ENCODE results near the gene SPEM3. TPM values are rescaled to one million over a fixed set of nuclear protein-coding genes. Genes with fewer than 3 reads are reported as not detected.

The SPEM3 gene
- total and polyA plus RNA-seq, 2 of the 13 experiments (the other 11 are each of a cell fraction or from before 2014, with no cell fraction given), result not detected

- Histone ChIP-seq H3K79me2 (ENCODE audit: insufficient read depth, low read length) (no peaks in the 10 kb centered on the region), H3K36me3 (replicated peaks in 1 of 2; ENCODE audit: control insufficient read depth in 1 of 2, insufficient read depth in 2 of 2, low read length in 2 of 2) (no peaks in the 10 kb centered on the region), H3K4me1 (ENCODE audit: insufficient read depth, low read length) (peaks cover 21% of the 10 kb centered on the region), H4K20me1 (ENCODE audit: insufficient read depth, low read length) (no peaks in the 10 kb centered on the region), H3K4me2 (ENCODE audit: low read depth, low read length) (no peak overlapping the region), H2AFZ (ENCODE audit: low read length) (no peak overlapping the region), H3K4me3 (replicated peaks in 1 of 3; ENCODE audit: insufficient read depth in 1 of 3, low read depth in 2 of 3, low read length in 3 of 3) (no peak overlapping the region), H3K27ac (ENCODE audit: extremely low read length, insufficient read depth, low read length) (no peak overlapping the region), H3K9ac (ENCODE audit: insufficient read depth, low read depth, low read length) (no peak overlapping the region), H3K9me3 (ENCODE audit: low read length) (peaks cover 4% of the 10 kb centered on the region; the same call in 1 of the 2 replicates), H3K27me3 (ENCODE audit: control insufficient read depth in 1 of 2, insufficient read depth in 2 of 2, low read length in 2 of 2) (peaks cover 0 to 7% of the 10 kb centered on the region in 2 experiments; a peak in 1 of 5 replicates)
- no TSS peak for BruUV-seq (replicated peaks)
- ChIA-PET POLR2A (interaction anchor here (1.6 kb wide), 1 partner anchor 21 kb away, joined by 4 read pairs; the partner anchor contains the start of gene TMEM256), CTCF (ENCODE audit: low intra/inter-chr PET ratio, low total read pairs) (no interaction called here)
- intact Hi-C loops (cut with micrococcal nuclease; ENCODE audit: unreplicated experiment) (no loop called here), in situ Hi-C loops (cut with HindIII; ENCODE audit: extremely low pct_ligation_motif_present, low pct_unique_long_range_greater_than_20kb) (no loop called here)
- FAIRE-seq, result no peak
- no peak for ATAC-seq
- DNase-seq (ENCODE audit: low spot score), result no peak
- no peak for TF ChIP-seq ZNF761 (CRISPR knock-in tag; conservative IDR thresholded peaks at IDR 0.05)
- no peak for TF ChIP-seq ZNF713 (CRISPR knock-in tag; IDR thresholded peaks at IDR 0.05)
- TF ChIP-seq MYPOP (CRISPR knock-in tag; IDR thresholded peaks at IDR 0.05), result no peak
- TF ChIP-seq REL (CRISPR knock-in tag; conservative IDR thresholded peaks at IDR 0.05), result no peak
- no peak for TF ChIP-seq DRAP1 (CRISPR knock-in tag; IDR thresholded peaks at IDR 0.05)
- no peak for TF ChIP-seq ZNF256 (CRISPR knock-in tag; conservative IDR thresholded peaks at IDR 0.05)
- TF ChIP-seq FOXJ3 (CRISPR knock-in tag; IDR thresholded peaks at IDR 0.05; ENCODE audit: borderline replicate concordance), result no peak
- 94% methylated on average over 6 of the region's 10 CpGs for WGBS (ENCODE audit: low lambda C conversion rate)
These were observed 45.8 kb upstream of the SPEM3 start for GRCh38 chr17:7382901-7383300.

- Histone ChIP-seq H3K27me3 (ENCODE audit: control insufficient read depth in 1 of 2, insufficient read depth in 2 of 2, low read length in 2 of 2) (peaks cover 0 to 7% of the 10 kb centered on the region in 2 experiments; a peak in 1 of 5 replicates), H3K4me2 (ENCODE audit: low read depth, low read length) (no peak overlapping the region), H3K4me3 (replicated peaks in 1 of 3; ENCODE audit: insufficient read depth in 1 of 3, low read depth in 2 of 3, low read length in 3 of 3) (no peak overlapping the region), H3K36me3 (replicated peaks in 1 of 2; ENCODE audit: control insufficient read depth in 1 of 2, insufficient read depth in 2 of 2, low read length in 2 of 2) (no peaks in the 10 kb centered on the region), H3K79me2 (ENCODE audit: insufficient read depth, low read length) (no peaks in the 10 kb centered on the region), H3K27ac (ENCODE audit: extremely low read length, insufficient read depth, low read length) (no peak overlapping the region), H3K9me3 (ENCODE audit: low read length) (peaks cover 4% of the 10 kb centered on the region; the same call in 1 of the 2 replicates), H2AFZ (ENCODE audit: low read length) (no peak overlapping the region), H3K9ac (ENCODE audit: insufficient read depth, low read depth, low read length) (no peak overlapping the region), H4K20me1 (ENCODE audit: insufficient read depth, low read length) (no peaks in the 10 kb centered on the region), H3K4me1 (ENCODE audit: insufficient read depth, low read length) (peaks cover 21% of the 10 kb centered on the region)
- ATAC-seq, result no peak
- TF ChIP-seq CERS6 (CRISPR knock-in tag; IDR thresholded peaks at IDR 0.05) (no peak), AGO2 (optimal IDR thresholded peaks at IDR 0.05; ENCODE audit: low read depth, low read length) (peak; percentile 28), JDP2 (CRISPR knock-in tag; IDR thresholded peaks at IDR 0.05; ENCODE audit: borderline replicate concordance) (no peak)
- intact Hi-C loops (cut with micrococcal nuclease; ENCODE audit: unreplicated experiment) (no loop called here), in situ Hi-C loops (cut with HindIII; ENCODE audit: extremely low pct_ligation_motif_present, low pct_unique_long_range_greater_than_20kb) (no loop called here)
- no peak for DNase-seq (ENCODE audit: low spot score)
- BruUV-seq (replicated peaks), result no TSS peak
- WGBS (ENCODE audit: low lambda C conversion rate), result 100% methylated on average over 10 of the region's 11 CpGs
- ChIA-PET POLR2A (interaction anchor here (1.6 kb wide), 1 partner anchor 21 kb away, joined by 4 read pairs; the partner anchor contains the start of gene TMEM256), CTCF (ENCODE audit: low intra/inter-chr PET ratio, low total read pairs) (no interaction called here)
- FAIRE-seq, result no peak
These were observed 45.3 kb upstream of the SPEM3 start for GRCh38 chr17:7383371-7383741.

All from HepG2 (cell line).